ENCODE measurements around the gene PTPRK.

The PTPRK gene

DNA sequence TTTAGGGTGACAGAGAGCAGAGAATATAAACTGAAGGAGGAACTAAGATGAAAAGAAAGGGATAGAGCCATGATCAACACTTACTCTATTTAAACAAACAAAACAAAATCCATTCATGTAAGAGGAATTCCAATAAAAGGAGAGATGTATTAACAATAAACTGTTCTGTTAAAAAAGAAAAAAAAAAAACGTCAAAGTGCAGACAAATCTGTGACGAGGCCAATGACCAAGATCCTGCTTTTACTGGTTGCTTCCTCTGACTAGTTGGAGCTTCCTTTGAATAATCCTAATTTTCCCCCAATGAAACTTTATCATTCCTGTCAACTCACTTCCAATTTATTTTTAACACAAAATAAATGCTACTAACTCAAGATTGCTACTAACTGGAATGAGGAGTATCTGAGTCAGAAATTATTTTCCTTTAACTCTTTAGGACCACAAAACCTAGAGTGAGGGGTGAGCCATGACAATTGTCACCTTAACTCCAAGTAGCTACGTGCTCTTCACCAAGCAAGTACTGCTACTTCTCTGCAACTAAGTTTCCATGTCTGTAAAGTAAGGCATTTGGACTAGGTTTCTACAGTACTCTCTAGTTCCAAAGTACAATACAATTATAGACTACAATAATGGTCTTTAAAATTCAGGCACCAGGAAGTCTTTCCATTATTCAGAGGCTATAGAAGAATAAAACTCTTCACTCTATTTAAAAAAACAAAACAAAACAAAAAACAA, 152.0 kb downstream of the PTPRK start:
- H3K4me3 Mint-ChIP-seq: no peak overlapping the region
- no peak for DNase-seq
- no peak overlapping the region for H3K27ac Mint-ChIP-seq
- no peaks in the 10 kb centered on the region for H3K27me3 Mint-ChIP-seq
- peaks cover 17% of the 10 kb centered on the region for H3K4me1 Mint-ChIP-seq
- ATAC-seq: no peak
- no peaks in the 10 kb centered on the region for H3K9me3 Mint-ChIP-seq

- H3K27me3 Mint-ChIP-seq: no peaks in the 10 kb centered on the region
- no peak for ATAC-seq
- no peak overlapping the region for H3K27ac Mint-ChIP-seq
- DNase-seq: no peak
- H3K9me3 Mint-ChIP-seq: no peaks in the 10 kb centered on the region
- no peak overlapping the region for H3K4me3 Mint-ChIP-seq
- H3K4me1 Mint-ChIP-seq: peaks cover 17% of the 10 kb centered on the region
Measured at GRCh38 chr6:128367437-128367836, 153.0 kb downstream of the PTPRK start.

DNA sequence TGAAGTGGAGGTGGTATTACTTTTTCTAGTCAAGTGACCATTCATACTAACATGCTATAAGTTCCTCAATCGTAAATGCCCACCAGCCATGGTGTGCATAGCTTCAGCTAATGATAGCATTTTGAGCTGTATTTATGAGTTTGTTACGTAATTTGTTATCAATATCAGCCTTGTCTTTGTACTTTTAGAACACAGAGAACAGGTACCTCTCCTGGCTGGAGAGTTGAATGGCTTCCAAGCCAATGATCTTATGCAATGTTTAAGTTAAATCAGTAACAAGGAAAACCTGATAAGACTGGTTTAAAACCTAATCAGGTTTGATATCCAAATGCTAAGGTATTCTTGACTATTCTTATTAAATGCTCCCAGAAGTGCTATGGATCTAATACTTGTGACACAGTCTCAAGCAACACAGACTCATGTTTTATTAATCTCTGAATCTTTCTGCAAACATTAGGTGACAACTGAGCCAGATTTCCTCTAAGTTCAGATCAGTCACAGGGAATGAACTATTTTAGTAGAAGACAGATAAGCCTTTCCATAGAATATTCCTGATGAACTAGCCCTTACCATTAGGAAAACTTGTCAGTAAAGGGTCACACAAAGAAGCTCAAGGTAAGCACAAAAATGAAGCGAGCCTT, 154.8 kb downstream of the PTPRK start:
- no peak overlapping the region for H3K27ac Mint-ChIP-seq
- ATAC-seq (no peak), DNase-seq (no peak)
- H3K9me3 Mint-ChIP-seq: no peaks in the 10 kb centered on the region
- no peaks in the 10 kb centered on the region for H3K27me3 Mint-ChIP-seq
- H3K4me3 Mint-ChIP-seq: no peak overlapping the region
- H3K4me1 Mint-ChIP-seq: no peaks in the 10 kb centered on the region

DNA sequence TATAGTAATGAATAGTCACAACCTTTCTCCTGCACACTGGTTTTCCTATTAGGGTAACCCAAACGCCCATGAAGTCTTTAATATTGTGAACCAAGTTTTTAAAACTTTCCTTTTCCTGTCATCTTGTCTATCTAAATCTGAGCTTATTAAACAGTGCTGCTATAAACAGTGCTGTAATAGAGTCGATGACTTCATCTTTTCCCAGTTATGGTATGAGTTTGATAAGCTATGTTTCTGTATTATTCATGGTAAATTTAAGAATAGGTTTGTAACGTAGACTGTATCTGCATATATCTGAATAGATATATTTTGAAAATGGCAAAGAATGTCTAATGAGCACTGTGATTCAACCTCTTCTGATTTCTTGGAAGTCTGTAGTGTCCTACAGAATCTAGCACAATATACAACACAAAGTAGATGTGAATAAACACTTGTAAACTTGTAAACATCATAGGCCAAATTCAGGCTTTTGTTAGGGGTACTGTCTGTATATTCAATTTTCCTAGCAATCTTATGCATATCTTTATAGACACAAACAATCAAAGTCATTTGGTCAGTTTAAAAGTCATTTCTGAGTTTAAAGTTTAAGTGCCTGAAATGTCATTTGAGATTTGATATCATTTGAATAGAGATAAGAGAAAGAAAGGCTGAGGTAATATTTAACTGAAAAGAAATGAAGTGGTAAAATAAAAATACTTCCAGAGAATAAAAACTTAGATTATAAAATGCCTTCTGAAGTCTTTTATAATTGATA, 155.5 kb downstream of the PTPRK start:
- Mint-ChIP-seq H3K27me3 (no peaks in the 10 kb centered on the region), H3K9me3 (no peaks in the 10 kb centered on the region), H3K27ac (no peak overlapping the region), H3K4me3 (no peak overlapping the region), H3K4me1 (no peaks in the 10 kb centered on the region)
- DNase-seq (no peak), ATAC-seq (no peak)

GRCh38 chr6:128363020-128363813, 157.2 kb downstream of the PTPRK start:
- Mint-ChIP-seq H3K4me1 (no peaks in the 10 kb centered on the region), H3K27ac (no peak overlapping the region), H3K27me3 (no peaks in the 10 kb centered on the region), H3K4me3 (no peak overlapping the region), H3K9me3 (no peaks in the 10 kb centered on the region)
- ATAC-seq: no peak
- no peak for DNase-seq

- Mint-ChIP-seq H3K4me1 (peaks cover 4% of the 10 kb centered on the region), H3K27ac (no peak overlapping the region), H3K9me3 (no peaks in the 10 kb centered on the region), H3K4me3 (no peak overlapping the region), H3K27me3 (no peaks in the 10 kb centered on the region)
- ATAC-seq (no peak), DNase-seq (no peak)
Measured at GRCh38 chr6:128361378-128361777, 159.0 kb downstream of the PTPRK start.

- Mint-ChIP-seq H3K4me1 (peaks cover 10% of the 10 kb centered on the region), H3K4me3 (no peak overlapping the region), H3K27ac (no peak overlapping the region), H3K27me3 (no peaks in the 10 kb centered on the region), H3K9me3 (no peaks in the 10 kb centered on the region)
- DNase-seq (no peak), ATAC-seq (no peak)
Measured at GRCh38 chr6:128358244-128358776, 162.1 kb downstream of the PTPRK start.

- peaks cover 10% of the 10 kb centered on the region for H3K4me1 Mint-ChIP-seq
- H3K9me3 Mint-ChIP-seq: no peaks in the 10 kb centered on the region
- H3K27me3 Mint-ChIP-seq: no peaks in the 10 kb centered on the region
- no peak overlapping the region for H3K27ac Mint-ChIP-seq
- no peak for ATAC-seq
- no peak for DNase-seq
- no peak overlapping the region for H3K4me3 Mint-ChIP-seq
Measured at GRCh38 chr6:128357392-128358130, 162.8 kb downstream of the PTPRK start.

GRCh38 chr6:128352366-128352765, 168.0 kb downstream of the PTPRK start:
- peaks cover 10% of the 10 kb centered on the region for H3K4me1 Mint-ChIP-seq
- H3K27ac Mint-ChIP-seq: no peak overlapping the region
- no peaks in the 10 kb centered on the region for H3K27me3 Mint-ChIP-seq
- ATAC-seq (no peak), DNase-seq (no peak)
- H3K4me3 Mint-ChIP-seq: no peak overlapping the region
- no peaks in the 10 kb centered on the region for H3K9me3 Mint-ChIP-seq

GRCh38 chr6:128351255-128351514, 169.2 kb downstream of the PTPRK start:
- no peak for DNase-seq
- no peak overlapping the region for H3K27ac Mint-ChIP-seq
- ATAC-seq: no peak
- H3K4me3 Mint-ChIP-seq: no peak overlapping the region
- no peaks in the 10 kb centered on the region for H3K9me3 Mint-ChIP-seq
- peaks cover 5% of the 10 kb centered on the region for H3K4me1 Mint-ChIP-seq
- no peaks in the 10 kb centered on the region for H3K27me3 Mint-ChIP-seq

DNA sequence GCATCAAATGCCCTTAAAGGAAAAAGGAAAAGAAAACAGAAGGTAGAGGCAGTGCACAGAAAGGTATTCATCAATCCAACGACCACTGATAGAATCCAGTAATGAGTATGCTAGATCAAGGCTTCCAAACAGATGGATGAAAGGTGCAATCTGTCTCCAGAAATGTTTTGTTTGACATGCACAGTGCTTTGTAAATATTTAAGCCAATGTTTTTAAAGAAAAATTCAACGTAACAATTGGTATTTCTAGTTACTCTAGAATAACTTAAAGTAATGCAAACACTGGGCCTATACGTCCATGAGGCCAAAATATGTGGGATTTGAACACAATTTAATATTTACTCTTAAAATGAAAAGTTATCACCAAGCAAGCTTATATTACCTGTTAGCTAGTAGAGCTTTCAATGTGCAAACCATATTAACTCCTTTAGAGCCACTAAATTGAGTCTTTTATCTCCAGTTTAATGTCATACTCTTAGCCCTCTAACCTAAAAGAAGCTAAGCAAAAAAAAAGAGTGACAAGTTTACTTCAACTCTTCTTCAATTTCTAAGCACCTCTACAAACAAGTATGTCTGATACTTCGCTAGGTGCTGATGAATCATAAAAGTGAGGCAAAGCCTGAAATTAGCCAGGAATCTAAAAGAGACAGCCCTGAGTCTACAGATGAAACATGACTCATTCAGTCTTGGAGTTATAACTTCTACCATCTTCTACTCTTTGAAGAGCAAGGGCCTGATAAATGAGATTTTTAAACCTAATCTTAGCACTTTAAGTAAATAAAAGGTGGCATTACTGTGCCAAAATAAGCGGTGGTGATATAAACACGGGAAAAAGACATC, 169.8 kb downstream of the PTPRK start:
- no peak for DNase-seq
- ATAC-seq: no peak
- Mint-ChIP-seq H3K27ac (no peak overlapping the region), H3K4me3 (no peak overlapping the region), H3K27me3 (no peaks in the 10 kb centered on the region), H3K9me3 (no peaks in the 10 kb centered on the region), H3K4me1 (no peaks in the 10 kb centered on the region)

GRCh38 chr6:128347123-128347522, 173.3 kb downstream of the PTPRK start:
- H3K9me3 Mint-ChIP-seq: no peaks in the 10 kb centered on the region
- no peak overlapping the region for H3K27ac Mint-ChIP-seq
- H3K4me3 Mint-ChIP-seq: no peak overlapping the region
- H3K27me3 Mint-ChIP-seq: no peaks in the 10 kb centered on the region
- H3K4me1 Mint-ChIP-seq: no peaks in the 10 kb centered on the region
- DNase-seq: no peak
- no peak for ATAC-seq

DNA sequence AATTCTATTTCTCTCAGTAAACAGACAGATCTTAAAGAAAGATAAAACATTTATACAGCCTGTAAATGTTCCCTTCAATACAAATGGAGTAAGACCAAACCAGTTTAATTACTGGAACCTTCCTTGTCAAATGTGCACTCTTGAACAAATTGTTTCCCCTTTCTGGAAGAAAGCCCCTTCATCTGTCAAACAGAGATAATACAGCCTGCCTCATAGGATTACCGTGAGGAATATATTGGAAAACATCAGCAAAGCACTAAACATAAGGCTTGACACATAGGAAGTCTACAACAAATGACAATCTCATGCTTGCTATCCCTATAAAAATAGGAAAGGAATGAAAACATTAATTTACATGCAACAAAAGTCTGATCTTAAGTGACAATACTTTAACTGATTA, 173.8 kb downstream of the PTPRK start:
- ATAC-seq (no peak), DNase-seq (no peak)
- Mint-ChIP-seq H3K9me3 (no peaks in the 10 kb centered on the region), H3K4me3 (no peak overlapping the region), H3K27me3 (no peaks in the 10 kb centered on the region), H3K4me1 (no peaks in the 10 kb centered on the region), H3K27ac (no peak overlapping the region)

DNA sequence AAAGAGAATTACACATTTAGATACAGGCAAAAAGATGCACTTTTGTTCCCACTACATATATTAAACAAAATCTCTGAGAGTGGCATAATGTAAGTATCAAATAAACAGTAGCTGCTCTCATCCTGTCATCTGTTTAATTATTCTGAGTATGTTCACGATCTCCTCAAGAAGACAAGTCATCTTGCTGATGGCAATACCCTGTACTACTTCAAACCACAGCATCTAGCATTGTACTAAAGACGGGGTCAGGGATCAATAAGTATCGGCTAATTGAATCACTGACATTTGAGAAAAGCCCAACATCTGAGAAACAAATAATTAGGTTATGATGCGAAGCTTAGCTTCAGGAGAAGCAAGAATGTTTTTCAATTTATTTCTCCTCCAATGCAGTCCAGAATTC, 175.1 kb downstream of the PTPRK start:
- H3K4me3 Mint-ChIP-seq: no peak overlapping the region
- H3K9me3 Mint-ChIP-seq: no peaks in the 10 kb centered on the region
- H3K27me3 Mint-ChIP-seq: no peaks in the 10 kb centered on the region
- DNase-seq (no peak), ATAC-seq (no peak)
- H3K4me1 Mint-ChIP-seq: no peaks in the 10 kb centered on the region
- no peak overlapping the region for H3K27ac Mint-ChIP-seq
